Activated T-helper 1 cell treated with anti-CD3 and anti-CD28 coated beads, Interleukin-2, amount 50 U/mL, for 16 hours (primary cell): ENCODE data around the gene TSHZ3.

ENCODE experiments used
- DNase-seq, 2 donors: peaks; one replicate each; pipeline ENCODE4 v3.0.0-alpha.2; 2020; ENCODE audit warnings: low read depth in 1 of 2, low spot score in 1 of 2

The TSHZ3 gene

GRCh38 chr19:31314849-31315629 lies 34.2 kb downstream of the TSHZ3 start:
- DNase-seq, result no peak

GRCh38 chr19:31314156-31314555 lies 35.1 kb downstream of the TSHZ3 start:
- DNase-seq, result no peak

DNA sequence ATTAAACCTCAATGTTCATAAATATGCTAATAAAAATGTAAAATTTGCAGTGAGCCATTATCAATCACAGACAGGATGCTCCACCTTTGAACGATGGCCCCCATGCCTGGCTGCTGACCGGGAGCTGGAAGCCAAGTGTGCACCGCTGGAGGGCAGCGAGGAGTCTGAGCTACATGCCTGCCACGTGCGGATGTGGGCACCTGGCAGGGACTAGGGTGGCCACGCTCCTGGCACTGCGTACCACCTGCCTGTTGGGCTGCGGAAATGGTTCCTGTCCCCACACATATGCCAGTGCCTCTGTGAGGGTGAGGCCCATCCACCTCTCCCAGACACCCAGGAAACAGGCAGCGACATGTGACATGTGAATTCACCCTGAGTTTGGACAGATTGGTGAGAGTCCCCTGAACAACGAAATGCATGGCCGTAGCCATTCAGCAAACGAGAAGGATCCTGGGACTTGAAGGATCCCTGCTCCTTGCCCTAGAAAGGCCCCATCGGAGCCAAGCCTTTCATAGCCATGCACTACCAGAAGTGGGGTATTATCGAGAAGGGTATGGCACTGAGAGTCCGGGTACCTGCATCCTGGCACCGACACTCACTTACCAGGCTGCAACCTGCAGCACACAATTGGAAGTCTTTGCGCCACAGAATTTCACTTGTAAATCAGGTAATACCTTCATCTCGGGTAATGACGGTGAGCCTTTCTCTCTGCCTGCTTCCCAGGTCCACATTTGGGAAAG lies 35.8 kb downstream of the TSHZ3 start:
- no peak for DNase-seq

DNA sequence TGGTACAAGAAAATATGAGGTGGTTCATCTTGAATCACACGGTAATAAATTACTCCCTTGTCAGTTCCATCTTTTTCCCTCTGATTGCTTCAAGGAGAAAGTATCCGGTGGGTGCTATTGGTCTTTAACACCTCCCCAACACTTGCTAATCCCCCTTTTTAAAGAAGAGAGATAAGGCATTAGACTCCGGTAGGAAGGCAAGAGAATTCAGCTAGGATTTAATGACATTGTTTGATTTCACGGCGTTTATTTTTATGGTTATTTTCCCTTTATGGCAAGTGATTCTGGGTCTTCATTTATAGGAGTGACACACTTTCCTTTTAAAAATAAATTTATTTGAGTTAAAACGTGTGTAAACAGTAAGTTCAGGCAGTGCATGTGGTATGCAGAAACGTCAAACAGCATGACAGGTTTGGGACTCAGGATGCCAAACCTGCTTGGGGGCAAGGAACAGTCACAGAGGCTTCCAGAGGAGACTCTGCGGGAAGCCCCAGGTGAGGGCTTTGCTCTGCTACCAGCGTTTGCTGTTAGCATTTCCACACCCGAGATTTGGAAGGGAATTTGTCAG lies 36.5 kb downstream of the TSHZ3 start:
- DNase-seq, result no peak

- no peak for DNase-seq
Observed at GRCh38 chr19:31312009-31312676, 37.1 kb downstream of the TSHZ3 start.

DNA sequence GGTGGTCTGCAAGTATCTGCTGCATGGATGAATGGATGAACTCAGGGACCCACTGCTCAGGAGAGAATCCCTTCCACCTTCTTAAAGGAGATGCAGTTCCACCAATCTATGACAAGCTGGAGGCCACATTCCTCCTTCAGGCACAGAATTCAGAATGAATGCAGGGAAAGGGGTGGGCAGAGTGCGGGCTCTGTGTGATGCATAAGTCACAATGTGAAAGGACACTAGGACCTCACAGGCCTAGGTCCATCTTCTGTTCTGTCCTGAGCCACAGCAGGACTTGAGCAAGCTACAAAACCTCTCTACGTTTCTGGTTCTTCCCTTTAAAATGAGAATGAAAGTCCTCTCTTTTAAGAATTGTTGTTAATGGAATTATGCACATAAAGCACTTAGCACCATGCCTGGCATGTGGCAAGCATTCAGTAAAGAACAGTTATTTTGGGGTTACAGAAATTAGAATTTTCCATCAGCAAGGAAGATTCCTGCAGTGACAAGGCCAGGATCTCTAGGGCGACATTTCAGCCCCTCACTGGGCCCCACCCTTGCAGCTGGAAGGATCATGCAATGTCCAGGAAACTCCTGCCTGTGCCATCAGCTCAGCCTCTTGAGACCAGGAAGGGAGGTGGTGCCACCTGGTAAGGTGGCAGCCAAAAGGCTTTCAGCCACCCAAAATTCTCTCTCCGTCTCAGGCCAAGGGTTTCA lies 38.7 kb downstream of the TSHZ3 start:
- DNase-seq, result no peak

DNA sequence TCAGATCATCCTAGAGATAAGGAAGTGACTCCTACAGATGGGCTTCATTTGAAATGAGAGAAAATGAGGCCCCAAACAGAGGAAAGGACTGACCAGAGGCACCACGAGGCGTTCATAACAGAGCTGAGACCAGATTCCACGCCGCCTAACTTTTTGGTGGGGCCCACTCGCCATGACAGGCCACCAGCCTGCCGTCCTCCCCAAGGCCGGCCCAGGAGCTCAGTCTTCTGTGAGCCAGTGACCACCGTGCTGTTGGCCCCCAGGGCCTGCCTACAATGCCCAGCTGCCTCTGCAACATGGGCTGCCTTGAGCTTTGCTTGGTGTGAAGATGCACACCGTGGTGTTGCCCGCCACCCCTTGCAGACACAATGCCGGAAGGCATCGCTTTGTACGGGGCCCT lies 40.5 kb downstream of the TSHZ3 start:
- DNase-seq, result no peak

- no peak for DNase-seq
Observed at GRCh38 chr19:31307071-31307669, 42.1 kb downstream of the TSHZ3 start.

- DNase-seq, result no peak
Observed at GRCh38 chr19:31306006-31306753, 43.1 kb downstream of the TSHZ3 start.

DNA sequence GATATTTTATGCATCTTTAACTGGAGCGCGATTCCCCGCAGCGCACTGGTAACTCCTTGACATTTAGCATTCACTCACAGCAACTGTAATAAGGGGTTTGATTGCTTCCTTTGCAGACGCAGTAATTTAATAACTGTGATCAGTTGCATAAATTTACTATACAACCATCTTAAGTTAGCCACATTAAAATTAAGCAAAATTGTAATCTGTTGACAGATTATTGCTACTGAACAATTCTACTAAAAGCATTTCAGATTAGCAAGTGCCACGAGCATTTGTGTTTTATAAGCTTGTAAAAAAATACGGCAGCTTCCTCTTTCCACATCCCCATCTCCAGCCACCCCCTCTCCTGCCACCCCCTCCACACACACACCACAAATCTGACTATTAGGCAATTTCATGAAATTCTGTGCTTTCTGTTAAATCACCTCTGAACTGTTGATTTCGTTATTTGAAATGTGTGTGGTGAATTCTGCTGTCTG lies 44.4 kb downstream of the TSHZ3 start:
- DNase-seq, result no peak

DNA sequence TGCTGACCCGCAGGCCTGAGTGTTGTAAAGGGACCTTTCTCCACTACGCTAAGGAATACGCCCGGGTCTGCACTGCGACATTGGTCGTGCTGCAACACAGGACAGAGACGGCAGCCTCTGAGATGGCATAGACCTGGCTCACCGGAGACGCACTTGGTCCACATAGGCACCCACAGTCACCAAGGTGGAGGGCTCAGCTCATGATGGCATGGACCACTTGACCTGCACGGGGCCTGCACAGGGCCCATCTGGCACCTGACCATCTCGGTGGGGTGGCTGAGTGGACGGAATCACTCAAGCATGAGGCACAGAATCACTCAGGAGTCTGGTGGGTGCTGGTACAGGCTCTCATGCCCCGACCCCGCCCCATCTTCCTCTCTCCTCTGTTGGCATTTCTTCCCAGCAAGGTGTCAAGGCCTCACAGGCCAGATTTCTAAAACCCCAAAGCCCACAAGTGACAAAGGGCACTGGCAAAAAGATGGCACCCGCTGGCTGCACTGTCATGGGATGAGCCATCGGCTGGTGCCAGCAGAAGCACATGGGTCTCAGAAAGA lies 45.9 kb downstream of the TSHZ3 start:
- DNase-seq, result no peak

DNA sequence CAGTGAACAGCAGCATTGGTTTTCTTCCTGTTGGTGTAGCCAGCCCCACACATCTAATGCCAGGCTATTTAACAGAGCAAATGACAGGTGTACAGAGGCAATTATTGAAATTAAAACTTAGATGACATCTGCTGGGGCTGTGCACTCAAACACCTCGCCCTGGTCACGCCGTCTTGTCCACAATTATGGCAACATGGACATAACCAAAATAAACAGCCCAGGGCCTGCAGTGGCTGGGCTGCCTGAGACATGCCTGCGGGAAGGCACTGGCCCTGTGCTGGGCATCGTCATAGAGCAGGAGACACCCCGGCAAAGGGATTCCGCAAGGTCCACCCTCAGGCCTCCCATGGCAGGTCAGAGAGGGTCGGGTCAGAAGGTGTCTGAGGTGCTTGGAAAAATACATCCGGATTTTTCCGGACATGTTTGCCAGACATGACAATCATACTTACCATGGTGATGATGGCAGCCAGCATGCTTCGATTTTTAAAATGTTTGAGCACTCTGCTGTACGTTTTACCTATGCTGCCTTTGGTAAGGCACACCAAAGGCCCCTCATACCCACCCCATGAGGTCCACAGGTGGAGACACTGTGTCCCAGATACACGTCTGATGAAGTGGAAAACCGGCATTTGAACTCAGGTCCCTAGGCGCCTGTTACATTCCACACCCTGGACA lies 47.8 kb downstream of the TSHZ3 start:
- no peak for DNase-seq

DNA sequence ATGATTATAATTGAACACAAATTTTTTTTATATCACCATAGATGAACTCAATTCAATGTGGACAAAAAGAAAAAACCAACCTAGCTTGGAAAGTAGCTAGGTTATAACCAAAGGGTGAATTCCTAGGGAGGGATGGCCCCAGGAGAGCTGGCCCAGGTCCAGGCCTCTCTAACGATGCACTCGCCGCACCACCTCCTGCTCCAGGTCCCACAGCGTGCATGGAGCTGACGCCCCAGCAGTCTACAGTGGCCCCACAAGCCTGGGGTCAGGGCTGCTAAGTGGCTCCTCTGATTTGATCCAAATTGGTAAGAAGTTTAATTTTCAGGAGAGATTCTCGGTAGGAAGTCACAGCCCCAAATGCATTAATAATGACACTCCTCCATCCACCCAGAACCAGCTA lies 48.8 kb downstream of the TSHZ3 start:
- DNase-seq, result no peak

DNA sequence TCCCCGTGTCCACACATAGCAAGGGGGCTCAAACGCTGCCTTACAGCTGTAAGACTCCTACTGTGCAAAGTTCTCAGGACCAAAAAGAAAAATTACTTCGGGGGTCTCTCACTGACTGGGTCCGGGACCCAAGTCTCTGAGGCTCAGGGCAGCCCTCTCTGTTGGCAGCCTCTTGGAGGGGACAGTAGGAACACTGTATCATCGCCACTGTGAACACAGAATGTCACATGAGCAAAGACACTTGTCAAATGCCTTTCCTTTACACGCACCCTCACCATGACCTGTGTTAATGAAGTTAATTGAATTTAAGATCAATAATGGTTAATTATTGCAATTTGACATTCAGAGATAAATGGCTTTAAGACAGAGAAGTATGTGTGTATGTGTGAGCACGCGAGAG lies 49.6 kb downstream of the TSHZ3 start:
- no peak for DNase-seq

DNA sequence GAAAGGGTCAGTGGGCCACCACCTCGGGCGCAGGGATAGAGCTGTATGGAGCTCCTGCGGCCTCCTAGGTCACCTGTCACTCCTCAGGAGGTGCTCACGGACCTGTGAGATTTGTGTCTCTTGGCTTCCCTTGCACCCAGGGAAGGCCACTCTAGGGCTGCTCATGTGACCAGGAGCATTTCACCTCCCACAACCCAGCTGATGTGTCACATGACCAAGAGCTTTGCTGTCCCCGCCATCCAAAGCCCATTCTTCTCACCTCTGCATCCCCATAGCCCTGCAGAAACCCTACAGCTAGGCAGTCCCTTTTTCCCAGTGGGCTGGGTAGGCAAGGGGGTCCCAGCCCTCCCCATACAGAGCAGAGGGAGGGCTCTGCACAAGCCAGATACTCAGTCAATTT lies 51.2 kb downstream of the TSHZ3 start:
- no peak for DNase-seq

DNA sequence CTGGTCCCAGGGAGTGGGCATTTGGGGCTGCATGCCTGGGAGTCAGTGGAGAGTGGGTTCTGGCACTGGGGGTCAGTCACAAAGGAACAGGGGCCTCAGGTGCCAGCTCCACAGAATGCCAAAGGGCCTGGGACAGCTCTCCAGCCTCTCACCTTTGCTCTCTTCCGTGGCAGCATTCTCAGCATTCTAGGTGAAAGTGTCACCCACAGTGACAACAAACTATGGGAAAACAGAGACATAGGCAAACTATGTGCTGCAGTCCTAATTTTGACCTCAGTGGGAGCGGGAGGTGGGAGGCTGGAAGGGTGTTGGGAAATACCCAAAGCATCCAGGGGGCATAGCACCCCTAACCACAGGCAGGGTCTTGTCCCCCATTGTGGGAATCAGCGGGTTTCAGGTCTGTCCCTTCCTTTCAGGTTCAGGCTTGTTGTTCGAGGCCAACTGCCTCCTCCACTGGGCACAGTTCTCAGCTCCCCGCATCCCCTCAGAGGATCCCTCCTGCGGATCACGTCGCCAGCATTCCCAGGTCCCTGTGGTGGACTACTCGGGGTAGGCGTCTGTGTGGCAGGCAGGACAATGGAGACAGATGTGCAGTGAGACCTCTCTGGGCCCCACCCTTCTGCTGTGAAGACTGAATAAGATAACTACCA lies 52.4 kb downstream of the TSHZ3 start:
- DNase-seq, result no peak

DNA sequence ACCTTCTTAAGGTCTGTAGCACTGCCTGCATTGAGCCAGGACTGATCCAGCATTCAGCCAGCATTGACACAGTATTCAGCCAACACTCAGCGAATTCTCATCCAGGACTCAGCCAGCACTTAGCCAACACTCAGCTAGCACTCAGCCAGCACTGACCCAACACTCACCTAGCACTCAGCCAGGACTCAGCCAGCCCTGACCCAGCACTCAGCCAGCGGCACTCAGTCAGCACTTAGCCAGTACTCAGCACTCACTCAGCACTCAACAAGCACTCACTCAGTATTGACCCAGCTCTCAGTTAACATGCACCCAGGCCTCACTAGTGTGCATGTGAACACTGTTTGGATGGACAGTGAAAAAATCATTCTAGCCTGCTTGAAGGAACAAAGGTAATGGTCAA lies 55.0 kb downstream of the TSHZ3 start:
- DNase-seq, result no peak

GRCh38 chr19:31292639-31293185 lies 56.5 kb downstream of the TSHZ3 start:
- DNase-seq, result no peak
